Measurements from ENCODE around the gene CLIP2. TPM values are rescaled to one million over a fixed set of nuclear protein-coding genes. Genes with fewer than 3 reads are reported as not detected.

The CLIP2 gene
- 29.8 and 31.9 TPM in 2 replicates for total RNA-seq

GRCh38 chr7:74289018-74289658, at the start of gene CLIP2:
Gene CLIP2 (plus strand): TSS chr7:74289407. CDS start chr7:74317547, 28,140 bp downstream.

GRCh38 chr7:74254129-74254857, 34.9 kb upstream of the CLIP2 start, which contains the start of gene RFC2:
Gene RFC2 (minus strand): TSS chr7:74254399. CDS start chr7:74254383, 16 bp downstream.

GRCh38 chr7:74453322-74454011, 164.3 kb downstream of the CLIP2 start, which contains the start of gene GTF2IRD1:
Gene GTF2IRD1 (plus strand): TSS chr7:74453906. CDS start chr7:74508081, 54,175 bp downstream.

Other genes with a start within 250 kb of the CLIP2 start
- gene LIMK1, start 205.6 kb upstream of the CLIP2 start, total RNA-seq: 19.5 and 21.5 TPM in 2 replicates
- 201 and 206 TPM in 2 replicates for gene EIF4H, start 115.1 kb upstream of the CLIP2 start, total RNA-seq
- gene LAT2, start 79.4 kb upstream of the CLIP2 start, total RNA-seq: 2.2 TPM in 1 of 2 replicates, not detected in the other
- gene RFC2, start 35.0 kb upstream of the CLIP2 start, total RNA-seq: 9.6 and 11.8 TPM in 2 replicates
- gene GTF2IRD1, start 164.5 kb downstream of the CLIP2 start, total RNA-seq: 4.7 and 5.8 TPM in 2 replicates

Measured in cardiac ventricle fibroblast (primary cell).